GM19467 (cell line): ENCODE results near the gene NUP155.
A peak's percentile ranks its signal among the peaks of the same experiment; 100 is the strongest.
"Not testable (repeated sequence)": the region's sequence is repeated elsewhere in the genome, so short reads cannot be mapped to it uniquely, and the experiment has no call there.

Experiments
- ATAC-seq: cut with Tn5 transposase; IDR thresholded peaks from one replicate; pipeline ENCODE4 v1.9.1; 2021; ENCODE audit warnings: mild to moderate bottlenecking, moderate library complexity; ENCODE audit not compliant: unreplicated experiment

Gene NUP155

GRCh38 chr5:37370864-37371726 is at the start of gene NUP155:
NUP155 (minus strand) TSS chr5:37371106; CDS start chr5:37370977, 129 bp downstream.
- ATAC-seq = peak; percentile 94

DNA sequence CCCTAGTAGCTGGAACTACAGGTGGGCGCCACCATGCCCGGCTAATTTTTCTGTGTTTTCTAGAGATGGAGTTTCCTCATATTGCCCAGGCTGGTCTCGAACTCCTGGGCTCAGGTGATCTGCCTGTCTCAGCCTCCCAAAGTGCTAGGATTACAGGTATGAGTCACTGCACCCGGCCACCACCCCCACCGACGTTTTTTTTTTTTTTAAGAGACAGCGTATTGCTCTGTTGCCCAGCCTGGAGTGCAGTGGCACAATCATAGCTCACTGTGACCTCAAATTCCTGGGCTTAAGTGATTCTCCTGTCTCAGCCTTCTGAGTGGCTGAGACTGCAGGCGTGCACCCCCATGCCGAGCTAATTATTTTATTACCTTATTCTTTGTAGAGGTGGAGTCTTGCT is 46.4 kb upstream of the NUP155 start:
- ATAC-seq = no peak

GRCh38 chr5:37415456-37415855 is 44.5 kb upstream of the NUP155 start:
- not testable (repeated sequence) for ATAC-seq

- ATAC-seq = no peak
Measured at GRCh38 chr5:37412515-37412914, 41.6 kb upstream of the NUP155 start.

GRCh38 chr5:37400501-37400900 is 29.6 kb upstream of the NUP155 start:
- ATAC-seq = no peak

DNA sequence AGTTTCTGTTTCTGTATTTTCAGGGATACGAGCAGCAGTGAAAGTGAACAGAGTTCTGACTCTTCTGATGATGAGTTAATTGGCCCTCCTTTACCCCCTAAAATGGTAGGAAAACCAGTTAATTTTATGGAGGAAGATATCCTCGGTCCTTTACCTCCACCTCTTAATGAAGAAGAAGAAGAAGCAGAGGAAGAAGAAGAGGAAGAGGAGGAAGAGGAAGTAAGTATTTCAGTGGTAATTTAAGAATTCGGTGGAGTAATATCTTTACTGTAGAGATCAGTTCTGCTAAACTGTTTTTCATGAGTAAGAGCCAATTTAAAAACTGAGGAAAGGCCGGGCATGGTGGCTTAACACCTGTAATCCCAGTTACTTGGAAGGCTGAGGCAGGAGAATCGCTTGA is 25.4 kb upstream of the NUP155 start:
- ATAC-seq = no peak

- no peak for ATAC-seq
Measured at GRCh38 chr5:37391591-37391990, 20.7 kb upstream of the NUP155 start.

DNA sequence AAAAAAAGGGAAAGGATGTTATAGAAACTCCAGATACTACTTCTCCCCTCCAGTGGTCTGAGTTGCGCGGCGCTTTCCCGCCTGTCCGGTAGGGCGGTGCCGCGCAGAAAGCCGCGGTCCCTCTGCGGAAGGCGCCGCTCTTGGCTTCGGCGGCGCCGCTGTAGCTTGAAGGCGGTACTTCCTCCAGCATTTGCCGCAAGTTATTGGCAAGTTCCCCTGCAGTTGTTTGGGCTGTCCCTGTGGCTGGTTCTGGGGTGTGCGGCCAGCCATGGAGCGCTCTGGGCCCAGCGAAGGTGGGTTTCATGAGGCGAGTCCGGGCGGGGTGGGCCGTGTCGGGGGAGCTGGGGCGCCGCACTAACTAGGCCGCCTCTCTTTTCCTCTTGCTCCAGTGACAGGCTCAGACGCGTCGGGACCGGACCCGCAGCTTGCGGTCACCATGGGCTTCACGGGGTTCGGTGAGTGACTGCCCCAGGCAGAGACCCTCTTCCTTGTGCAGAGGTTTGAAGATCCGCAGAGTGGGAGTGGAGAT is 8.3 kb upstream of the NUP155 start, which contains the start of gene WDR70:
WDR70 (plus strand) TSS at position 219 of the 529 bp plus-strand sequence; CDS start at position 269, 50 bp downstream.
- peak; percentile 99 for ATAC-seq

GRCh38 chr5:37378066-37378465 is 7.2 kb upstream of the NUP155 start:
- ATAC-seq = not testable (repeated sequence)

- no peak for ATAC-seq
Measured at GRCh38 chr5:37375091-37375490, 4.2 kb upstream of the NUP155 start.

GRCh38 chr5:37370550-37370863 is 399 bp downstream of the NUP155 start:
- no peak for ATAC-seq

GRCh38 chr5:37355161-37355560 is 15.7 kb downstream of the NUP155 start:
- ATAC-seq = no peak

DNA sequence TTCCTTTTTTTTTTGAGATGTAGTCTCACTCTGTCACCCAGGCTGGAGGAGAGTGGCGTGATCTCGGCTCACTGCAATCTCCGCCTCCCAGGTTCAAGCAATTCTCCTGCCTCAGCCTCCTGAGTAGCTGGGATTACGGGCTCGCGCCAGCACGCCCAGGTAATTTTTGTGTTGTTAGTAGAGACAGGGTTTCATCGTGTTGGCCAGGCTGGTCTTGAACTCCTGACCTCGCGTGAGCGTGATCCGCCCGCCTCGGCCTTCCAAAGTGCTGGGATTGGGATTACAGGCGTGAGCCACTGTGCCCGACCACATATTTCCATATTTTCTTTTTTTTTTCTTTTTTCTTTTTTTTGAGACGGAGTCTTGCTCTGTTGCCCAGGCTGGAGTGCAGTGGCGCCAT is 28.2 kb downstream of the NUP155 start:
- not testable (repeated sequence) for ATAC-seq

- ATAC-seq = not testable (repeated sequence)
Measured at GRCh38 chr5:37334754-37335153, 36.2 kb downstream of the NUP155 start.

- ATAC-seq = no peak
Measured at GRCh38 chr5:37326536-37326935, 44.4 kb downstream of the NUP155 start.

- ATAC-seq = no peak
Measured at GRCh38 chr5:37323607-37324006, 47.3 kb downstream of the NUP155 start.

DNA sequence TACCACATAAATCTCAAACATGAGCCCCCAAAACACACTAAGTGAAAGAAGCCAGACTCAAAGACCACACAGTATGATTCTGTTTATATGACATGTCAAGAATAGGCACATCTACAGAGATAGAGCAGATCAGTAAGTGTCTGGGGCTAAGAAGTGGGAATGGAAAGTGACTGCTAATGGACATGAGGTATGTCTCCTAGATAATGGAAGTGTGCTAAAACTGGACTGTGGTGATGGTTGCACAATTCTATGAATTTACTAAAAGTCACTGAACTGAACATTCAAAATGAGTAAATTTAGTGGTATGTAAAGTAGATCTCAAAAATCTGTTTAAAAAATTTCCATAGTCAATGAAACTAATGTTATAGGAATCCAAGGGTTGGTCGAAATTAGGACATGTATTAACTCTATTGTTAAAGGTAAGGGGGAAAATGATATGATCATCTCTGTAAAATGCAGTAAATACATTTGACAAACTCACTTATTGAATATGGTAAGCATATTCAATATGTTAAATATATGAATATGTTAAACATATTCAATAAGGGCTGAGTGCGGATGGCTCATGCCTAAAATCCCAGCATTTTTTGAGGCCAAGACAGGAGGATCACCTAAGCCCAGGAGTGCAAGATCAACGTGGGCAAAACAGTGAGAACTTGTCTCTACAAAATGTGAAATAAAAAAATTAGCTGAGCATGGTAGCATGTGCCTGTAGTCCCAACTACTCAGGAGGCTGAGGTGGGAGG is 51.7 kb downstream of the NUP155 start:
- no peak for ATAC-seq

- no peak for ATAC-seq
Measured at GRCh38 chr5:37316027-37316426, 54.9 kb downstream of the NUP155 start.

GRCh38 chr5:37310360-37310759 is 60.5 kb downstream of the NUP155 start:
- ATAC-seq = no peak

- ATAC-seq = no peak
Measured at GRCh38 chr5:37308793-37309192, 62.1 kb downstream of the NUP155 start.

DNA sequence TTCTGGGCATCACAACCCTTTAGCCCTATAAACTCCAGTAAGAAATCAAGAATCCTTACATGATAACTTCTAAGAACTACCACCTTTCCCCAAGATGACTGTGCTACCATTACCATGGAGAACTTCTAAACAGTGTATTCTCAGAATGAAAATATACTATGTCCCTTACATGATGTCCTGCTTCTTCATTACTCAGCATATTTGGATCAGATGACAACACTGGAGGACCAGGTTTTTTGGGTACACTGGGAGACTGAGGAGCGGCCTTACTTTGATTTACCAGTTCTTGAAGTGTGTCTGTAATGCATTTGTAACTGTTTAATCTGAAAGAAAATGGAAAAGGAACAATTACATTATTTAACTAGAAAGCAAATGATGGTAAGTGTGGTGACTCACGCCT is 66.0 kb downstream of the NUP155 start:
- no peak for ATAC-seq

DNA sequence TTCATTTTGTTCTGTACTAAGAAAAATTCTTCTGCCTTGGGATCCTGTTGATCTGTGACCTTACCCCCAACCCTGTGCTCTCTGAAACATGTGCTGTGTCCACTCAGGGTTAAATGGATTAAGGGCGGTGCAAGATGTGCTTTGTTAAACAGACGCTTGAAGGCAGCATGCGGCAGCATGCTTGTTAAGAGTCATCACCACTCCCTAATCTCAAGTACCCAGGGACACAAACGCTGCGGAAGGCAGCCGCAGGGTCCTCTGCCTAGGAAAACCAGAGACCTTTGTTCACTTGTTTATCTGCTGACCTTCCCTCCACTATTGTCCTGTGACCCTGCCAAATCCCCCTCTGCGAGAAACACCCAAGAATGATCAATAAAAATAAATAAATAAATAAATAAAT is 74.6 kb downstream of the NUP155 start:
- ATAC-seq = not testable (repeated sequence)
